HG03045 (cell line): ENCODE measurements around the gene USP35.

Experiments used
- ATAC-seq: cut with Tn5 transposase; IDR thresholded peaks from one replicate; pipeline ENCODE4 v1.9.1; 2021; ENCODE audit warnings: mild to moderate bottlenecking, moderate library complexity; ENCODE audit not compliant: unreplicated experiment

USP35 gene

DNA sequence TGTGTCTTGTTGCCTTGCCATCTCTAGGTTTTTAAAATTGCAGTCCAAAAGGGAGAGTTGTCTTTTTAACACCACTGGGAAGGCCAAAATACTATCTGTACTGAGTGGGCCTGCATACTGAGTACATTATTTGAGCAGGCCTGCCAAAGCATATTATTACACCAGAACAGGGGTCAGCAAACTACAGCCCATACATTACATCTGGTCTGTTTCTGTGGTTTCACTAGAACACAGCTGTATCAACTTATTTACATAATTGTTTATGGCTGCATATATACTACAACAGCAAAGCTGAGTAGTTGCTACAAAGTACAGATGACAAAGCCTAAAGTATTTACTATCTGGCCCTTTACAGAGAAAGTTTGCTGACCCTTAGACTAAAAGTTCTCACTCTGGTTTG is 74.0 kb downstream of the USP35 start:
- ATAC-seq: no peak
